ENCODE measurements around the gene FOXO3.
A peak's percentile ranks its signal among the peaks of the same experiment; 100 is the strongest.

Gene FOXO3

GRCh38 chr6:108686896-108687295, 126.2 kb downstream of the FOXO3 start:
- DNase-seq (ENCODE audit: low spot score) = no peak

DNA sequence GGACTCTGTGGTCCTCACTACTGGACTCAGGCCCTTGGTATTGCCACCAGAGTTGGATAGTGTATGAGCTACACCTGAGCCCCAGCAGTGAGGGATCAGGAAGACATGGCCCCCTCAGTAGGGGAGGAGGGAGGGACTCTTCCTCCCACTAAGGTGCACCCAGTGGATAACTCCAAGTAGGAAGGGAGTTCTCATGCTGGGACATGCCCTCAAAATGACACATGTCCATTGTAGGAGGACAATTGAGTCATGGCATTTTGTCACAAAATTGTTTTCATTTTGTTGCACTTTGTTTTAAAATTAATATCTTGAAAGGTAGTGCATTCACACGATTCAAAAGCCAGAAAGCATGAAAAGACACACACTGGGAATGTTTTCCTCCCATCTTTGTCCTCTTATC, 127.2 kb downstream of the FOXO3 start:
- no peak for DNase-seq (ENCODE audit: low spot score)

- DNase-seq (ENCODE audit: low spot score) = no peak
Observed at GRCh38 chr6:108689272-108690161, 128.8 kb downstream of the FOXO3 start.

DNA sequence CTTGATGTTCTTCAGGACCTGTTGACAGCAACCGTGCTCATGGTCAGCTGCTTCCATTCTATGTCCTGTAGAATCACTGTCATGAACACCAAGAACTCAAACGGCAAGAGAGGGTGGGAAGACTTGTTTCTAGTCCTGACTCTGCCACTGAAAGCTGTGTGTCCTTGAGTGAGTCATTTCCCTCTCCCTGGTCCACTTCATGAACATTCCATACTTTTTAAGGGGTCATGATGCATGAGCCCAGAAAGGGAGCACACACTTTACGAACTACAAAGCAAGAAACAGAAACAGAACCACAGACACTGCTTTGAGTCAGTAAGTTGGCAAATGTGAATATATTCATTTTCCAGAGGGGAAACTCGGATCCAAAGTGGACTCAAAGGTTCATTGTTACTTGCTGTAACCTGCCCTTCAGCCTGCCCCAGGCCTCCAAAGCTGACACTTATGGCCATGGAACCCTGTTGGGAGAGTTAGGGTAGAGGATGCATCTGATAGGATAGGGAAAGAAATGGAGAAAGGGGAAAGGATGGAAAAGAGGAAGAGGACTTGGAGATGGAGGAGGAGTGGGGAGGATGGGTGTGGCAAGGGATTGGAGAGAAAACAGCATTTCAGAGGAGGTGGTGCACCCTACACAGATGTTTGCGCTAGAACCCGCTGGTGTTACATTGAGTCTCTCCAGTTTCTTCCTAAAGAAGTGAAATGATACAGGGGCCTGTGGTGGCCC, 129.8 kb downstream of the FOXO3 start:
- DNase-seq (ENCODE audit: low spot score) = no peak

GRCh38 chr6:108693430-108694154, 132.9 kb downstream of the FOXO3 start:
- DNase-seq (ENCODE audit: low spot score) = no peak

DNA sequence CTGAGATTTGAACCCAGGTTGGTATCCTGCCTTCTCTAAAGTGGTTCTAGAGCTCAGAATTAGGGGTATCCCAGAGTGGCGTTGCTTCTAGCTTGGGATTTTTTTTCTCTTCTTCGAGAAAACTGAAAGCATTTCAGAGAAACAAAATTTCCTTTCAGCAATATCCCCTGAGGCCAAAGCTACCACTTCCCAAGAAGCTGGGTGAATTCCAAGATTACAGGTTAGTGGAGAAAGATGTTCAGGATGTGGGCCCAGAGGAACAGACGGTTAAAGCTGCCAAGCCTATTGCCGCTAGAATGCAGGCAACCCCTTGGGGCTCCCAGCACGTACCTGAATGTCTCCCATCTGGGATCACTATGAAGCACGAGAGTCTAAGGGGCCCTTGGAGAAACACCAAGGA, 134.1 kb downstream of the FOXO3 start:
- DNase-seq (ENCODE audit: low spot score) = no peak

DNA sequence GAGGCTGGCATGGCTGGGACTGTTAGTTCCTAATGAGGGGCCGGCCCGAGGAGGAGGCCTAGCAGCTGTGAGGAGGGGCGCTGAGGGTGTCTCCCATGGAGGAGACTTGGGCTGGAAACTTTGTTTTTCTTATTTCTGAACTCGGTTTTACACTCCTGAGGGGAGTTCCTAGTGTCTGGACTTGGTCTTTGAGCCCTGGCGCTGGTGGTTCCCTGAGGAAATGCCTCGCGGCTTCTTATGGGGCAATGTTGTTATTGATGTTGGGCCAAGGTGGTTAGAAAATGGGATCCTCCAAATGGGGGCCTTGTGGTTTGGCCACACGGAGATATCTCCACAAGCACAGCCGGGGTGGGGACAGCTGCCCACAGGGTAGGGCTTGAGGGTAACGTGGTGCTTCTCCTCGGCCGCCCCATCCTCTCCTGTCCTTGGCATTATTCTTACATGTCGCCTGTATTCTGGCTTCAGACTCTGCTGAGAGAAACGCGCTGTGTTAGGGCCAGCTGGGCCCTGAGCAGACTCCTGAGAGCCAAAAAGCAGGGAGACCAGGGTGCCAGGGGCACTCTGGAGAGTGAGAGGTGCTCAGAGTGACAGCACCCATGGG, 136.9 kb downstream of the FOXO3 start:
- no peak for DNase-seq (ENCODE audit: low spot score)

- DNase-seq (ENCODE audit: low spot score) = no peak
Observed at GRCh38 chr6:108698593-108699289, 138.0 kb downstream of the FOXO3 start.

GRCh38 chr6:108699290-108700041, 138.7 kb downstream of the FOXO3 start:
- DNase-seq (ENCODE audit: low spot score) = no peak

DNA sequence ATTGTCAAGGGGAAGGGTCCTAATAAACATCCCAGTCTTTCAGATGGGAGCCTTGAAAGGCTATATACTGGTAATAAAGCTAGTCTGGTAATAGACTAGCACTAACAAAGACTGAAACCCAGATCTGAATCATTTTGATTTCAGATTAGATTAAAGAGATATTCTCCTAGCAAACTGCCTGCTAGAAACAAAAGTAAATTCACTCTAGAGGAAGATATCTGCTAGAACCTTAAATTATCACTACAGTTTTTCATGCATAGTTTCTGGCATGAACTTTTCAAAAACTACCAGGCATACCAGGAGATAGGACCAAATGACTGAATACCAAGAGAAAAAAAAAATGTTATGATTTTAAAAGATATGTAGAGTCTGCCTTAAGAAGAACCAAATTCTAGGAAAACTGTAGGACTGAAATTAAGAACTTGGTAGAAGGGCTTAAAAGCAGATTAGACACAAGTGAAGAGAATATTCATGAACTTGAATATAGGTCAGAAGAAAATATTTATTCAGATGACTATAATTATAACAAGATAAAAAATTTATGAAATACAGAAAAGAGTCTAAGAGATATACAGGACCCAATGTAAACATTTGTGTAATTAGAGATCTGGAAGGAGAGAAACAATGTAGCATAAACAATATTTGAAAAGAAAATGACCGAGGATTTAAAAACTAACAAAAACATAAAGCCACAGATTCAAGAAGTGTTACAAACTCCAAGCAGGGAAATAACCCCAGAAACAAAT, 141.6 kb downstream of the FOXO3 start:
- no peak for DNase-seq (ENCODE audit: low spot score)

- no peak for DNase-seq (ENCODE audit: low spot score)
Observed at GRCh38 chr6:108706649-108707048, 145.9 kb downstream of the FOXO3 start.

DNA sequence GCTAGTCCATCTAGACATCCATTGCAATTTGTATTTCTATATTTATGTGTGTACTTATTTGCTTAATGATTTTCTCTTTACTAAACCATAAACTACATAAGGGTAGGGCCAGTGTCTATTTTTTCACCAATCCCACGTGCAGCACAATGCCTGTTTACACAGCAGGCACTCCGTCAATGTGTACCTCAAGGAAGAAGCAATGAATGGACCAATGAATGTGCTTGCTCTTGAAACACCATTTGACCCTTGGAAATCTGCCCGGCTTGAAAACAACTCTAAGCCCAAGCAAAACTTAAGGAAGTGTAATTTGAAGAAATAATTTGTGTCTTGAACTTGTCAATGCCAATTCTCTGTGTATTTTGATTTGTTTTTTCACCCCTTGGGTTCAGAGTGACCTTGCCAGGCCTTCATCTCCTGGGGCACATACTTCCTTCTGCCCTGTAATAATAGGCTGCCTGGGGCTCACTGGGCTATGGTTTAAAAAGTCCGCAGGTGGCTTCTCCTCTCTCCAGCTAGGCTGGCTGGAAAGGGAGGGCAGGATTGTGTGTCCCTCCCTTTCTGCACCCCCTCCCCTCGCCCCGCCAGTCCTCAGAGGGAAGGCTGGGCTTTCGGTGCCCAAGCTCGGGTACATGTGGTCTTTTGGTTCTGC, 146.7 kb downstream of the FOXO3 start:
- no peak for DNase-seq (ENCODE audit: low spot score)

DNA sequence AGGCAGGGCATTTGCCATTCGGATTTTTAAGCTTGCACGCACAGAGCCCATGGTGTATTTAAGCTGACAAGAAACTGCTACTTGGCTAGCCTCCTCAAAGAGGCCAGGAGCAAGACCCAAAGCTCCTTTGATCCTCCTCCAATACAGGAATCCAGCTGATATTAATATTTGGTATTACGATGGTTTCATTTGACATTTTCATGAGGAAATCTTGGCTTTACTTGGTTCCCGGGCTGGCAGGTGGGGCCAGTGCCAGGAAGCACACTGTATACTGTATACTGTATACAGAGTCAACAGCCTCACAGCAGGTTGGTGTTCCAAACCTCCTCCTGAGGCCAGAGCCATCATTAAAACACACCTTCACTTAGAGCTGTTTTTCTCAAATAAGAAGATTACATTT, 149.3 kb downstream of the FOXO3 start:
- no peak for DNase-seq (ENCODE audit: low spot score)

- no peak for DNase-seq (ENCODE audit: low spot score)
Observed at GRCh38 chr6:108710551-108710950, 149.8 kb downstream of the FOXO3 start.

- no peak for DNase-seq (ENCODE audit: low spot score)
Observed at GRCh38 chr6:108711071-108711470, 150.4 kb downstream of the FOXO3 start.

DNA sequence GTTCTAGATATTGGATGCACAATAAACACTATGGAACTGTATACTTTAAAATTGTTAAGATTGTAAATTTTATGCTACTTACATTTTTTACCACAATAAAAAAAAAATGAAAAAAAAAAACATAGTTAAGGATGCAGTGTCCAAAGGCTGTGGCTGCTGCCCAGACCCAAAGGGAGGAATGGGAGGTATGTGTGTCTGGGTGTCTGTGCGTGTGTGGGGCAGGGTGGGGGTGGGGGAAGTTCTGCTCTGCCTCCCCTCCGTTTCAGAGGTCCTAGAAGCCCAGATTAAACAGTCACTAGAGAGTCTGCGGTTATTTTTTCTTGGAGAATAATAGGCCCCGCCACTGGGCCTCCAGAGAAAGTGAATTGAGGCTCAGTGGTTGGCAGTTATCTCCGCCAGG, 151.1 kb downstream of the FOXO3 start:
- DNase-seq (ENCODE audit: low spot score) = no peak

DNA sequence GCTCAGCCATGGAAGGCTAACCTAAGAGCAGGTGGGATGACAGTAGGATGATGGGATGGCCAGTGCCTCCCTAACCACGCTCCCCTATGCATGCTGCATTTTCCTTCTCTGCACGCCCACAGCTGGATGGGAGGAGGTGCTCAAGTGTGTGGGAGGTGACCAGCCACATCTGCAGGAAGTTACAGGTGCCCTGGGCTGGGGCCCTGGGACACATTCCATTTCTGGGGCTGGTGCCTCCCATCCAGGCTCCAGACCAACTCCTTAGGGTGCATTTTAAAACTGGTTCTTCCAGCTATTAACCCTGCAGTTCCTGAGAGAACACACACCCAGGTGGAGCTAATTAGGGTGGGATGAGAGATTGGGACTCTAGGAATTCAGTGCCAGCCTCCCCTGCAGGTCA, 152.2 kb downstream of the FOXO3 start:
- no peak for DNase-seq (ENCODE audit: low spot score)

- peak; percentile 17 for DNase-seq (ENCODE audit: low spot score)
Observed at GRCh38 chr6:108714101-108714765, 153.5 kb downstream of the FOXO3 start.

GRCh38 chr6:108714766-108715414, 154.2 kb downstream of the FOXO3 start:
- DNase-seq (ENCODE audit: low spot score) = no peak
